Neural cell (in vitro differentiated cells): Measurements from ENCODE around the gene IMPACT. TPM values are rescaled to one million over a fixed set of nuclear protein-coding genes. Genes with fewer than 3 reads are reported as not detected.

Experiments used
- H2AFZ ChIP-seq: fragments of 200-600, 300-800 bp; sonication (generic), shearing (Covaris generic); 2 replicates; pipeline ENCODE4 v1.6.0; 2014; ENCODE audit warnings: low read depth, mild to moderate bottlenecking, antibody characterized with exemption, low read length, moderate library complexity
- H3F3A ChIP-seq: fragments of 200-600 bp; shearing (Covaris generic); 2 replicates; pipeline ENCODE4 v1.6.1; 2016; ENCODE audit warnings: mild to moderate bottlenecking, moderate library complexity, mixed read lengths, antibody characterized with exemption, low read length; ENCODE audit not compliant: insufficient read depth, poor library complexity, severe bottlenecking
- H3K27ac ChIP-seq: fragments of 200-600, 300-800 bp; sonication (generic), shearing (Covaris generic); 2 replicates; pipeline ENCODE4 v1.5.1; 2014; ENCODE audit warnings: mild to moderate bottlenecking, low read length, moderate library complexity
- H3K27me3 ChIP-seq: fragments of 300-800, 200-600 bp; sonication (generic), shearing (Covaris generic); 2 replicates; pipeline ENCODE4 v1.6.0; 2014; ENCODE audit warnings: mild to moderate bottlenecking, low read depth, low read length, moderate library complexity; ENCODE audit not compliant: insufficient read depth
- H3K36me3 ChIP-seq: fragments of 300-800, 200-600 bp; sonication (generic), shearing (Covaris generic); 2 replicates; pipeline ENCODE4 v1.5.1; 2014; ENCODE audit warnings: mild to moderate bottlenecking, antibody characterized with exemption, low read length, moderate library complexity; ENCODE audit not compliant: insufficient read depth
- H3K4me2 ChIP-seq: fragments of 300-800, 200-600 bp; sonication (generic), shearing (Covaris generic); 2 replicates; pipeline ENCODE4 v1.6.0; 2014; ENCODE audit warnings: mild to moderate bottlenecking, low read length
- H3K4me3 ChIP-seq: fragments of 300-800, 200-600 bp; sonication (generic), shearing (Covaris generic); 2 replicates; pipeline ENCODE4 v1.5.1; 2014; ENCODE audit warnings: mild to moderate bottlenecking, low read length, moderate library complexity
- H3K79me2 ChIP-seq: fragments of 200-600 bp; shearing (Covaris generic); replicated peaks from 2 replicates; pipeline ENCODE4 v1.6.0; 2014; ENCODE audit warnings: mild to moderate bottlenecking, low read length, moderate library complexity; ENCODE audit not compliant: insufficient read depth
- H3K9ac ChIP-seq: fragments of 300-800, 200-600 bp; sonication (generic), shearing (Covaris generic); 2 replicates; pipeline ENCODE4 v1.6.1; 2016; ENCODE audit warnings: mild to moderate bottlenecking, low read length, mixed read lengths
- H3K9me2 ChIP-seq: fragments of 200-600 bp; shearing (Covaris generic); 2 replicates; pipeline ENCODE4 v1.6.1; 2016; ENCODE audit warnings: mild to moderate bottlenecking, low read length, mixed read lengths; ENCODE audit not compliant: insufficient read depth
- H3K9me3 ChIP-seq: fragments of 200-600, 300-800 bp; sonication (generic), shearing (Covaris generic); 2 replicates; pipeline ENCODE4 v1.6.1; 2016; ENCODE audit warnings: mild to moderate bottlenecking, mixed run types, low read length, moderate library complexity, mixed read lengths
- H4K20me1 ChIP-seq: fragments of 200-600 bp; shearing (Covaris generic); 2 replicates; pipeline ENCODE4 v1.6.1; 2016; ENCODE audit warnings: mild to moderate bottlenecking, mixed run types; ENCODE audit not compliant: insufficient read depth
- EP300 ChIP-seq: fragments of 450-650 bp; conservative IDR thresholded peaks from 2 replicates; pipeline ENCODE4 v1.6.1; 2014; ENCODE audit warnings: antibody characterized with exemption, mild to moderate bottlenecking, moderate library complexity; ENCODE audit not compliant: poor library complexity, severe bottlenecking
- EZH2 ChIP-seq: fragments of 200-600, 300-800 bp; shearing (Covaris generic), sonication (generic); IDR thresholded peaks from 2 replicates; pipeline ENCODE4 v1.6.1; 2014; ENCODE audit warnings: antibody characterized with exemption, low read length, borderline replicate concordance, mild to moderate bottlenecking; ENCODE audit not compliant: insufficient read depth, poor library complexity, severe bottlenecking
- MXI1 ChIP-seq: fragments of 450-650 bp; conservative IDR thresholded peaks from 2 replicates; pipeline ENCODE4 v1.6.1; 2014; ENCODE audit warnings: antibody characterized with exemption, mild to moderate bottlenecking; ENCODE audit not compliant: poor library complexity, severe bottlenecking
- POLR2AphosphoS5 ChIP-seq: IDR thresholded peaks from 2 replicates; pipeline ENCODE4 v1.6.1; 2012
- RAD21 ChIP-seq: fragments of 450-650 bp; conservative IDR thresholded peaks from 2 replicates; pipeline ENCODE4 v1.6.1; 2014; ENCODE audit warnings: antibody characterized with exemption, mild to moderate bottlenecking, moderate library complexity
- SMC3 ChIP-seq: fragments of 450-650 bp; conservative IDR thresholded peaks from 2 replicates; pipeline ENCODE4 v1.6.1; 2014; ENCODE audit warnings: antibody characterized with exemption, mild to moderate bottlenecking, moderate library complexity; ENCODE audit not compliant: poor library complexity
- TAF1 ChIP-seq: IDR thresholded peaks from 2 replicates; pipeline ENCODE4 v1.6.1; 2012; ENCODE audit warnings: low read depth
- polyA plus RNA-seq: library from polyadenylated mRNA; depleted of rRNA; stranded (reverse); fragments of >200 nt; gene quantifications from 2 replicates; pipeline ENCODE4 v1.2.3, GENCODE V29; 2014
- TF ChIP-seq, protein P1 (sequence below): fragments of 450-650 bp; IDR thresholded peaks from 2 replicates; pipeline ENCODE4 v1.5.1; 2014; ENCODE audit warnings: antibody characterized with exemption, mild to moderate bottlenecking, moderate library complexity; ENCODE audit not compliant: poor library complexity, severe bottlenecking
- TF ChIP-seq, protein P2 (sequence below): IDR thresholded peaks from 2 replicates; pipeline ENCODE4 v1.6.1; 2012; ENCODE audit warnings: borderline replicate concordance

Gene IMPACT
- polyA plus RNA-seq, 1 donor from 2014 or later = 31.1 TPM

DNA sequence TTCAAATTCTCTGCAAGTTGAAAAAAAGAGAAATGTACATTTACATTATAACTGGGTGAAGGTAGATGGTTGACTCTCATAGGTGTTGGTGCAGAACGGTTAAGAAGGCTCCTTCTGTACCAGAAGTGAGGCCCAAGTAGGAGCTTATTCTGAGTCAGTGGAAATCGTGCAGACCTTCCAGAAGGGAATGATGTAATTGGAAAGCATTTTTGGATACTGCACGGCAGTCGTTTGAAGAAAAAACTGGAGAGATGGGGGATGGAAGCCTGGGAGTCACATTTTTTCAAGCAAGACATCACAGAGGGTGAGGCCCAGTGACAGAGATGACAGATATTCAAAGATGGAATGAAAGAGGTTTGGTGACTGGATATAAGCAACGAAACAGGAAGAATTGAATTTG is 73.3 kb downstream of the IMPACT start:
- no peak overlapping the region for H3K9ac ChIP-seq
- TF ChIP-seq EZH2 (no peak), MXI1 (no peak), RAD21 (no peak)
- TF ChIP-seq, protein P1, sequence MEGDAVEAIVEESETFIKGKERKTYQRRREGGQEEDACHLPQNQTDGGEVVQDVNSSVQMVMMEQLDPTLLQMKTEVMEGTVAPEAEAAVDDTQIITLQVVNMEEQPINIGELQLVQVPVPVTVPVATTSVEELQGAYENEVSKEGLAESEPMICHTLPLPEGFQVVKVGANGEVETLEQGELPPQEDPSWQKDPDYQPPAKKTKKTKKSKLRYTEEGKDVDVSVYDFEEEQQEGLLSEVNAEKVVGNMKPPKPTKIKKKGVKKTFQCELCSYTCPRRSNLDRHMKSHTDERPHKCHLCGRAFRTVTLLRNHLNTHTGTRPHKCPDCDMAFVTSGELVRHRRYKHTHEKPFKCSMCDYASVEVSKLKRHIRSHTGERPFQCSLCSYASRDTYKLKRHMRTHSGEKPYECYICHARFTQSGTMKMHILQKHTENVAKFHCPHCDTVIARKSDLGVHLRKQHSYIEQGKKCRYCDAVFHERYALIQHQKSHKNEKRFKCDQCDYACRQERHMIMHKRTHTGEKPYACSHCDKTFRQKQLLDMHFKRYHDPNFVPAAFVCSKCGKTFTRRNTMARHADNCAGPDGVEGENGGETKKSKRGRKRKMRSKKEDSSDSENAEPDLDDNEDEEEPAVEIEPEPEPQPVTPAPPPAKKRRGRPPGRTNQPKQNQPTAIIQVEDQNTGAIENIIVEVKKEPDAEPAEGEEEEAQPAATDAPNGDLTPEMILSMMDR = no peak
- H3K4me3 ChIP-seq = no peak overlapping the region
- H3K27ac ChIP-seq = no peak overlapping the region
- H4K20me1 ChIP-seq = no peaks in the 10 kb centered on the region
- no peaks in the 10 kb centered on the region for H3K27me3 ChIP-seq
- no peaks in the 10 kb centered on the region for H3K36me3 ChIP-seq
- no peak overlapping the region for H3K4me2 ChIP-seq
- no peaks in the 10 kb centered on the region for H3K9me3 ChIP-seq
- H3K79me2 ChIP-seq = no peaks in the 10 kb centered on the region
- no peaks in the 10 kb centered on the region for H3F3A ChIP-seq
- H3K9me2 ChIP-seq = no peaks in the 10 kb centered on the region
- H2AFZ ChIP-seq = no peak overlapping the region

DNA sequence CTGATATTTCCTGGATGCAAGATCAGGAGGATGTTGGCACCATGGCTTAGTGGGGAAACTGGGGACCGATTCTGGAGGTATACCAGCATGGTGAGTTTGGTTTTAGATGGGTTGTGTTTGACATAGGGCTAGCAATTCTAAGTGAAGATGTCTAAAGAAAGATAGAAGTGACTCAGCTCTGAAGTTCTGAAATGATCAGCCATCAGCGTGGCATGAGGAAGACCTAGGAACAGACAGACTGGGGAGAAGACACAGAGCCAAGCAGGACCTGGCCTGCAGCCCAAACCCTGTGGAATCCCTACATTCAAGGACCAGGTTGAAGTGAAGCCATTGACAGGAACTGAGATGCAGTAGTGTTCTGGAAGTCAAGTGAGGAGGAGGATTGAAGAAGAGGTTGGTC is 73.7 kb downstream of the IMPACT start:
- H3K79me2 ChIP-seq = no peaks in the 10 kb centered on the region
- H3K4me2 ChIP-seq = no peak overlapping the region
- no peaks in the 10 kb centered on the region for H4K20me1 ChIP-seq
- H2AFZ ChIP-seq = no peak overlapping the region
- H3K27ac ChIP-seq = no peak overlapping the region
- H3K4me3 ChIP-seq = no peak overlapping the region
- no peaks in the 10 kb centered on the region for H3K9me3 ChIP-seq
- H3K9ac ChIP-seq = no peak overlapping the region
- no peaks in the 10 kb centered on the region for H3K27me3 ChIP-seq
- no peaks in the 10 kb centered on the region for H3K9me2 ChIP-seq
- no peaks in the 10 kb centered on the region for H3F3A ChIP-seq
- H3K36me3 ChIP-seq = no peaks in the 10 kb centered on the region
- TF ChIP-seq SMC3 (no peak), RAD21 (no peak), EP300 (no peak), POLR2AphosphoS5 (no peak), MXI1 (no peak), EZH2 (no peak), TAF1 (no peak)
- TF ChIP-seq, protein P1 = no peak
- TF ChIP-seq, protein P2, sequence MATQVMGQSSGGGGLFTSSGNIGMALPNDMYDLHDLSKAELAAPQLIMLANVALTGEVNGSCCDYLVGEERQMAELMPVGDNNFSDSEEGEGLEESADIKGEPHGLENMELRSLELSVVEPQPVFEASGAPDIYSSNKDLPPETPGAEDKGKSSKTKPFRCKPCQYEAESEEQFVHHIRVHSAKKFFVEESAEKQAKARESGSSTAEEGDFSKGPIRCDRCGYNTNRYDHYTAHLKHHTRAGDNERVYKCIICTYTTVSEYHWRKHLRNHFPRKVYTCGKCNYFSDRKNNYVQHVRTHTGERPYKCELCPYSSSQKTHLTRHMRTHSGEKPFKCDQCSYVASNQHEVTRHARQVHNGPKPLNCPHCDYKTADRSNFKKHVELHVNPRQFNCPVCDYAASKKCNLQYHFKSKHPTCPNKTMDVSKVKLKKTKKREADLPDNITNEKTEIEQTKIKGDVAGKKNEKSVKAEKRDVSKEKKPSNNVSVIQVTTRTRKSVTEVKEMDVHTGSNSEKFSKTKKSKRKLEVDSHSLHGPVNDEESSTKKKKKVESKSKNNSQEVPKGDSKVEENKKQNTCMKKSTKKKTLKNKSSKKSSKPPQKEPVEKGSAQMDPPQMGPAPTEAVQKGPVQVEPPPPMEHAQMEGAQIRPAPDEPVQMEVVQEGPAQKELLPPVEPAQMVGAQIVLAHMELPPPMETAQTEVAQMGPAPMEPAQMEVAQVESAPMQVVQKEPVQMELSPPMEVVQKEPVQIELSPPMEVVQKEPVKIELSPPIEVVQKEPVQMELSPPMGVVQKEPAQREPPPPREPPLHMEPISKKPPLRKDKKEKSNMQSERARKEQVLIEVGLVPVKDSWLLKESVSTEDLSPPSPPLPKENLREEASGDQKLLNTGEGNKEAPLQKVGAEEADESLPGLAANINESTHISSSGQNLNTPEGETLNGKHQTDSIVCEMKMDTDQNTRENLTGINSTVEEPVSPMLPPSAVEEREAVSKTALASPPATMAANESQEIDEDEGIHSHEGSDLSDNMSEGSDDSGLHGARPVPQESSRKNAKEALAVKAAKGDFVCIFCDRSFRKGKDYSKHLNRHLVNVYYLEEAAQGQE = no peak
